ENCODE data around the gene ETFB.
A peak's percentile ranks its signal among the peaks of the same experiment; 100 is the strongest.

Gene ETFB

GRCh38 chr19:51372021-51372648, 5.9 kb upstream of the ETFB start:
- DNase-seq, result no peak

GRCh38 chr19:51371186-51371690, 5.0 kb upstream of the ETFB start:
- no peak for DNase-seq

GRCh38 chr19:51370230-51370629, 4.0 kb upstream of the ETFB start:
- no peak for DNase-seq

- DNase-seq, result no peak
Observed at GRCh38 chr19:51368366-51369282, 2.4 kb upstream of the ETFB start, which contains the start of gene CLDND2. TSS of gene CLDND2 (minus strand) at chr19:51369003. CDS start at chr19:51368577, 426 bp downstream.

- peak; percentile 97 for DNase-seq
Observed at GRCh38 chr19:51367565-51368365, 1.6 kb upstream of the ETFB start.

- no peak for DNase-seq
Observed at GRCh38 chr19:51367255-51367564, 1.0 kb upstream of the ETFB start.

GRCh38 chr19:51366389-51367254, 434 bp upstream of the ETFB start:
- DNase-seq, result peak; percentile 96

GRCh38 chr19:51365211-51365964, 800 bp downstream of the ETFB start:
- DNase-seq, result peak; percentile 50

GRCh38 chr19:51364200-51365106, 1.7 kb downstream of the ETFB start:
- DNase-seq, result peak; percentile 14

GRCh38 chr19:51361239-51361638, 4.9 kb downstream of the ETFB start:
- no peak for DNase-seq

- DNase-seq, result no peak
Observed at GRCh38 chr19:51359294-51359693, 6.9 kb downstream of the ETFB start.

GRCh38 chr19:51357952-51358351, 8.2 kb downstream of the ETFB start:
- DNase-seq, result no peak

GRCh38 chr19:51356159-51356801, 9.9 kb downstream of the ETFB start:
- no peak for DNase-seq

- DNase-seq, result peak; percentile 76
Observed at GRCh38 chr19:51354742-51355148, 11.4 kb downstream of the ETFB start.

- DNase-seq, result no peak
Observed at GRCh38 chr19:51354103-51354741, 12.0 kb downstream of the ETFB start.

- no peak for DNase-seq
Observed at GRCh38 chr19:51352783-51353360, 13.3 kb downstream of the ETFB start.

GRCh38 chr19:51351266-51351990, 14.8 kb downstream of the ETFB start:
- DNase-seq, result no peak
